Prostate gland (tissue), 2 donors: ENCODE results near the gene ANKS1B.

ENCODE experiments used
- POLR2A ChIP-seq: fragments of 450-650 bp; IDR thresholded peaks from one replicate; pipeline ENCODE4 v1.6.1; 2016; ENCODE audit warnings: antibody characterized with exemption, mild to moderate bottlenecking
- POLR2AphosphoS5 ChIP-seq: sonication (generic); formaldehyde crosslinking; IDR thresholded peaks from one replicate; pipeline ENCODE4 v1.6.1; 2017; ENCODE audit warnings: antibody characterized with exemption
- TF ChIP-seq, protein P1 (sequence below), 4 experiments: fragments of 200-600 bp in 2 of 4; fragments of 450-650 bp in 2 of 4; sonication (generic) in 2 of 4; IDR thresholded peaks; 1 replicate in 3 of 4; 2 replicates in 1 of 4; pipeline ENCODE4 v1.5.1; 2016 to 2019; ENCODE audit warnings: antibody characterized with exemption in 4 of 4, mild to moderate bottlenecking in 2 of 4, moderate library complexity in 2 of 4

DNA sequence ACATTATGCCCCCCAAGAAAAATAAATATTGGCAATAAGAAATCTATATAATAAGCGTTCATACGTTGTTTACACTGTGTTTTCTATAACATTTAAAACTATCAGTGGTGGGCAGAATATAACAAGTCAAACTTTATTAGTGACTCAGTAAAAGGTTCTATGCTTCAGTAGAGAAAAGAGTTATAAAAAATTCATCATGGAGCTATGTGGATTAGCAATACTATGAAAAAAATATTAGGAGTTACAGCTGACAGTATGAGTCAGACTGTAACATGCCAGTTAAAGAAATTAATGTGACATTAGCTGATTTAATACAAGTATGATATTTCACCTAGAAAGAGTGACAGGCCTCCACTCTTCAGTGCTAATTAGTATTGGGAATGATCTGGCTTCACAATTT lies 462.3 kb downstream of the ANKS1B start:
- TF ChIP-seq POLR2AphosphoS5 (no peak), POLR2A (no peak)
- TF ChIP-seq, protein P1, sequence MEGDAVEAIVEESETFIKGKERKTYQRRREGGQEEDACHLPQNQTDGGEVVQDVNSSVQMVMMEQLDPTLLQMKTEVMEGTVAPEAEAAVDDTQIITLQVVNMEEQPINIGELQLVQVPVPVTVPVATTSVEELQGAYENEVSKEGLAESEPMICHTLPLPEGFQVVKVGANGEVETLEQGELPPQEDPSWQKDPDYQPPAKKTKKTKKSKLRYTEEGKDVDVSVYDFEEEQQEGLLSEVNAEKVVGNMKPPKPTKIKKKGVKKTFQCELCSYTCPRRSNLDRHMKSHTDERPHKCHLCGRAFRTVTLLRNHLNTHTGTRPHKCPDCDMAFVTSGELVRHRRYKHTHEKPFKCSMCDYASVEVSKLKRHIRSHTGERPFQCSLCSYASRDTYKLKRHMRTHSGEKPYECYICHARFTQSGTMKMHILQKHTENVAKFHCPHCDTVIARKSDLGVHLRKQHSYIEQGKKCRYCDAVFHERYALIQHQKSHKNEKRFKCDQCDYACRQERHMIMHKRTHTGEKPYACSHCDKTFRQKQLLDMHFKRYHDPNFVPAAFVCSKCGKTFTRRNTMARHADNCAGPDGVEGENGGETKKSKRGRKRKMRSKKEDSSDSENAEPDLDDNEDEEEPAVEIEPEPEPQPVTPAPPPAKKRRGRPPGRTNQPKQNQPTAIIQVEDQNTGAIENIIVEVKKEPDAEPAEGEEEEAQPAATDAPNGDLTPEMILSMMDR (IDR thresholded peaks at IDR 0.05) = no peak
